HUES64 (cell line): ENCODE measurements around the gene COL8A1.

ENCODE experiments used
- H3K27ac ChIP-seq: 2 replicates; pipeline ENCODE4 v1.7.0; 2013; ENCODE audit warnings: low read depth, low read length, inconsistent platforms
- H3K27me3 ChIP-seq: 2 replicates; pipeline ENCODE4 v1.6.1; 2013; ENCODE audit warnings: mild to moderate bottlenecking, low read length; ENCODE audit not compliant: insufficient read depth
- H3K36me3 ChIP-seq: 2 replicates; pipeline ENCODE4 v1.6.1; 2013; ENCODE audit warnings: mild to moderate bottlenecking, low read length; ENCODE audit not compliant: insufficient read depth
- H3K4me1 ChIP-seq: 2 replicates; pipeline ENCODE4 v1.6.1; 2013; ENCODE audit warnings: mild to moderate bottlenecking, low read length, moderate library complexity; ENCODE audit not compliant: insufficient read depth
- H3K4me3 ChIP-seq: 2 replicates; pipeline ENCODE4 v1.5.1; 2013; ENCODE audit warnings: mild to moderate bottlenecking, low read length, moderate library complexity
- H3K9ac ChIP-seq: 2 replicates; pipeline ENCODE4 v1.6.1; 2013; ENCODE audit warnings: mild to moderate bottlenecking, low read depth, low read length
- H3K9me3 ChIP-seq: 2 replicates; pipeline ENCODE4 v1.6.1; 2013; ENCODE audit warnings: low read depth, low read length; ENCODE audit not compliant: insufficient read depth
- WGBS: fragments of 150-250, 120-280 bp; methylation state at CpG from one replicate; pipeline ENCODE4 v1.1.7; 2013; ENCODE audit warnings: missing lambda C conversion rate; 5-methylcytosine and 5-hydroxymethylcytosine counted together

Gene COL8A1

DNA sequence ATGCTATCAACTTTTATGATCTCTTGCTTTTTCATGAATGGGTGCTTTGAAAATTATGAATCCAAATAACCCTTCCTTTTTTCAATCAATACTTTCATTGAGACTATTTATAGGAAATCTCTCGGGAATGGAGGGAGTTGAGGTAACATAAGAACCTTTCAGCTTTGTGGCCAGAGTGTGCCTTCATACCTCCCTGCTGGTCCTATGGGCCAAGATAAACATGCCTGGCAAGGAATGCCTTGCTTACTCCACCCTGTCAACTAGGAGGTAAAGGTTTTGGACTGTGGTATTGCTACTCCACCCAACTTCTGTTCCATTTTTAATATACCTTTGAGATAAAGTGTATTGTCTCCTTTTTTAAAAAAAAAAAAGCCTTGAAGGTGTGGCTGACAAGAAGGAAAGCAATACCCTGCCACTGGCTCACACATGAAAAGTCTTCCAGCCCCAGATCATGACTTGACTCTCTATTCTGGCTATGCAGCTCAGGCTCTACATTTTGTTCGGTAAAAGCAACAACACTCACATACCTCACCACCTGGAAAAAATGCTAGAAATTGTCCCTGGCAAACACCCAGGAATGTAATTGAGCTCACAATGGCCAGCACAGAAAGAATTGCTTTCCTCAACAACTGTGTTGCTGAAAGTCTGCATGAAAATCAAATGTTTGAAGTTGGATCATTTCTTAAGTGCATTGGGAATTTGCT is 35.8 kb downstream of the COL8A1 start:
- WGBS: 90% methylated on average over 2 of the region's 2 CpGs

DNA sequence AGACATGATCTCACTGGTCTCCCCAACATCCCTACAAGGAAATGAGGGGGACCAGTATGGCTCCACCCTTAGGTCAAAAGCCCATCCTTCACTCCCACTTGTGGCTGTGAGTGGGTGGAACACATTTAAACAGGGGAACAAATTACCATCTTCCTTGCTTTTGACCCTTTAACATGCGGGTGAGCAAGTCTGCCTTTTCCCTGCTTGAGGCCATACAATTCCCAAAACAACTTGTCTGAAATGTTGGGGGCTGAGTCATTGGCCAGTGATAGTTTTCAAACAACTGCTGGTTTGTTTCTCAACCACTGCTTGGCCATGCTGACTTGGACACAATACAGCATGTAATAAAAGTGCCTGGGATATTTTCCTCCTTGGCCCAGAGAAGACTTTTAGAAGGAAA is 39.6 kb downstream of the COL8A1 start:
- 86% methylated on average over 1 of the region's 1 CpG for WGBS

More for the DNA sequence above, 35.8 kb downstream of the COL8A1 start:
- no peaks in the 10 kb centered on the region for H3K9me3 ChIP-seq
- no peak overlapping the region for H3K4me3 ChIP-seq
- H3K27ac ChIP-seq: no peak overlapping the region
- H3K4me1 ChIP-seq: peaks cover 3% of the 10 kb centered on the region; the same call in 1 of the 2 replicates
- H3K36me3 ChIP-seq: no peaks in the 10 kb centered on the region
- H3K27me3 ChIP-seq: no peaks in the 10 kb centered on the region
- no peak overlapping the region for H3K9ac ChIP-seq

DNA sequence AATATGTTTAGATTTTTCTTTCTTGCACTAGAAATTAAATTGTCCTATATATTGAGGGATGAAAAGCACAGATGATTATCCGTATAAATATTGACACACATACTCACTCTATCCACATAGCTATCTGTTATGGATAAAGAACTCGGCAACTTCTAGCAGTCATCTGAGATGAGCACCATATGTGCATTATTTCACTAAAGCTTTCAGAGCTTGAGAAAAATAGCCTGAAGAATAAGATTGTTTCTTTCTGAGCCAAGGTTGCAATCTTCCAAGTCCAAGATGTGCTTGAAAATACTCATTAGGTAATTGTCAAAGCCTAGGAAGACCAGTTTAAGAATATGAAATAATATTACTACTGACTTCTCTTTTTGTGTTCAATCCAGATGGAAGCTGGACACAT is 40.5 kb downstream of the COL8A1 start:
- 100% methylated on average over 1 of the region's 2 CpGs for WGBS

More for the DNA sequence above, 39.6 kb downstream of the COL8A1 start:
- Histone ChIP-seq H3K27me3 (no peaks in the 10 kb centered on the region), H3K9me3 (no peaks in the 10 kb centered on the region), H3K4me3 (no peak overlapping the region), H3K27ac (no peak overlapping the region), H3K4me1 (peaks cover 3% of the 10 kb centered on the region; the same call in 1 of the 2 replicates), H3K9ac (no peak overlapping the region), H3K36me3 (no peaks in the 10 kb centered on the region)

DNA sequence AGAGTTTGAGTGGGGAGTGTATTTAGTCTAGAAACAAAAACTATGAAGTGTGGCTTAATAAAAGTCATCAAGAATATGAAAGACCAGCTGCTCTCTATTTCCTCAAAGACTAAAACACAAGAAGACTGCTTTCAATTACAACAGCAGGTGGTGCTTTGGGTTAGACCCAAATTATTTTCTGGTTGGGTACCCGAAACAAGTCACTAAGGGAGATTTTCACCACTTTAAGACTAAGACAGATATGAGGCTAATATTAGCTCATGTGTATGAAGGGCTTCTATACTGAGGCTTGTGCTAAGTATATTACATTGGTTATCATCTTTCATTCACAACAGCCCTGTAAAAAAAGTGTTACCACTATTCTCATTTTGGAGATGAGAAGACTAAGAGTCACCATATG is 43.1 kb downstream of the COL8A1 start:
- Histone ChIP-seq H3K36me3 (no peaks in the 10 kb centered on the region), H3K4me3 (no peak overlapping the region), H3K27ac (no peak overlapping the region), H3K27me3 (no peaks in the 10 kb centered on the region), H3K9me3 (no peaks in the 10 kb centered on the region), H3K4me1 (peaks cover 3% of the 10 kb centered on the region; the same call in 1 of the 2 replicates), H3K9ac (no peak overlapping the region)
- WGBS: 100% methylated on average over 1 of the region's 1 CpG

More for the DNA sequence above, 40.5 kb downstream of the COL8A1 start:
- Histone ChIP-seq H3K9me3 (no peaks in the 10 kb centered on the region), H3K4me3 (no peak overlapping the region), H3K36me3 (no peaks in the 10 kb centered on the region), H3K9ac (no peak overlapping the region), H3K27me3 (no peaks in the 10 kb centered on the region), H3K4me1 (peaks cover 3% of the 10 kb centered on the region; the same call in 1 of the 2 replicates), H3K27ac (no peak overlapping the region)

DNA sequence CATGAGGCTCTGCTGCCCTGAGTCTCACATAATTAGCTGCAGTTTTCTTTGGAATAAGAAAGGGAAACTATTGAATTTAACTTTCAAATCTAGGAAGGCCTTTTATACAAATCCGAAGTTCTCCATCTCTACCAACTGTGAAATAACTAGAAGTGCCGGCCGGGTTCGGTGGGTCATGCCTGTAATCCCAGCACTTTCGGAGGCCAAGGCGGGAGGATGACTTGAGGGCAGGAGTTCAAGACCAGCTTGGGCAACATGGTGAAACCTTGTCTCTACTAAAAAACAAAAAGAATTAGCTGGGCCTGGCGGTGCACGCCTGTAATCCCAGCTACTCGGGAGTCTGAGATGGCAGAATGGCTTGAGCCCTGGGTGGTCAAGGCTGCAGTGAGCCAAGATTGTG is 43.6 kb downstream of the COL8A1 start:
- H3K36me3 ChIP-seq: no peaks in the 10 kb centered on the region
- no peak overlapping the region for H3K4me3 ChIP-seq
- no peak overlapping the region for H3K27ac ChIP-seq
- H3K9ac ChIP-seq: no peak overlapping the region
- H3K4me1 ChIP-seq: peaks cover 3% of the 10 kb centered on the region; the same call in 1 of the 2 replicates
- no peaks in the 10 kb centered on the region for H3K9me3 ChIP-seq
- WGBS: 93% methylated on average over 9 of the region's 9 CpGs
- H3K27me3 ChIP-seq: no peaks in the 10 kb centered on the region

DNA sequence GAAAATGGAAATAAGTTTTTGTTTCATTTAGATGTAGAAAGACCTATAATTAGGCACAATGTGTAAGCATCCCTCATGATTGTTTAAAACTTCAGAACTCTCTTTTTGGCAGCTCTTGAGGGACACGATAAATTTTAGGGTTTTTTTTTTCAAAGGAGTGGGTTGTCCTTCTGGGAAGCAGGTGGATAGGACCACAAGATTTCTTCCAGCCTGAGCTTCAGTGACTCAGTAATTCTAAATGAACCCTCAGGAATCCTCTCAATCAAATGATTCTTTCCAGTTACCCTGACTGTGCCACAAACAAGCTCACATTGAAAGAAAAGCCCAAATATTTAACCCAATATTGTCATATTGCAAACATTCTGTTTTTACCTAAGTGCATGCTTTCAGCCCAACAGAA is 45.1 kb downstream of the COL8A1 start:
- no peaks in the 10 kb centered on the region for H3K9me3 ChIP-seq
- no peak overlapping the region for H3K27ac ChIP-seq
- no peaks in the 10 kb centered on the region for H3K36me3 ChIP-seq
- H3K4me1 ChIP-seq: peaks cover under 1% of the 10 kb centered on the region; the same call in 1 of the 2 replicates
- no peaks in the 10 kb centered on the region for H3K27me3 ChIP-seq
- no peak overlapping the region for H3K4me3 ChIP-seq
- no peak overlapping the region for H3K9ac ChIP-seq
- WGBS: 100% methylated on average over 1 of the region's 1 CpG

DNA sequence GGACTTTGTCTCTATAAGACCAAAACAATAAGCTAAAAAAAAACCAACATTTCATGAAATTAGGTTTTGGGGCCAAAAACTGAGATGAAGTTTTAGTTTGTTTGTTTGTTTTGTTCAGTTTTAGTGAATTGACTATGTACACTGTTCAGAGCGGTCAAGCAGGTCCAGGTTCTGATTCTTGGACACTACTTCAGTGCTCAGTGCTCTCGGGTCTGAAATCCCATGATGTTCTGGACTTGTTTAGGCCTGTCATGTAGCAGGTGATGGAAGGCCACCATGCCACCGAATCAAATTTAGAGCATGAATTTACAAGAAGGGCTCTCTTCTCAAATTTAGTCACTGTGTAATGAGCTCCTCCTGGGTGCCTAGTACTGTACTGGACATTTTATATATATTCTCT is 45.5 kb downstream of the COL8A1 start:
- WGBS: 98% methylated on average over 3 of the region's 3 CpGs
- Histone ChIP-seq H3K27me3 (no peaks in the 10 kb centered on the region), H3K4me3 (no peak overlapping the region), H3K9ac (no peak overlapping the region), H3K4me1 (no peaks in the 10 kb centered on the region), H3K36me3 (no peaks in the 10 kb centered on the region), H3K27ac (no peak overlapping the region), H3K9me3 (no peaks in the 10 kb centered on the region)

DNA sequence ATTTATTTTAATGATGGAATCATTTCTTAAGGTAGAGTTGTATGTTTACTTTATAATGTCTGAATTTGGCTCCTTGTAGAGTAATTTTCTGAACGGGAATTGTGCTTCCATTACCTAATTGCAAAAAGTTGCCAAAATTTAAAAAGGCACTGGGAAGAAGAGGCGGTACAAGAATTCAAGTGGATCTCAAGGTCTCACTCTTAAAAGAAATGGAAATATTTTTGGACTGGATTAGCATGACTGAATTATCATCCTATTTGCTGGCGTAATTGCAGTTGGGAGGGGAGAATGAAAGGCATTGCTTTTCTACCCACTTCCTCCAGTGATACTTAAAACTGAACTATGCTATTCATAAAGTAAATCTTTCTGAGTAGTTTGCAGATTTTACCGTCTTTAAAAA is 46.2 kb downstream of the COL8A1 start:
- Histone ChIP-seq H3K27me3 (no peaks in the 10 kb centered on the region), H3K36me3 (no peaks in the 10 kb centered on the region), H3K9me3 (no peaks in the 10 kb centered on the region), H3K27ac (no peak overlapping the region), H3K4me3 (no peak overlapping the region), H3K9ac (no peak overlapping the region), H3K4me1 (no peaks in the 10 kb centered on the region)
- WGBS: 90% methylated on average over 2 of the region's 4 CpGs

DNA sequence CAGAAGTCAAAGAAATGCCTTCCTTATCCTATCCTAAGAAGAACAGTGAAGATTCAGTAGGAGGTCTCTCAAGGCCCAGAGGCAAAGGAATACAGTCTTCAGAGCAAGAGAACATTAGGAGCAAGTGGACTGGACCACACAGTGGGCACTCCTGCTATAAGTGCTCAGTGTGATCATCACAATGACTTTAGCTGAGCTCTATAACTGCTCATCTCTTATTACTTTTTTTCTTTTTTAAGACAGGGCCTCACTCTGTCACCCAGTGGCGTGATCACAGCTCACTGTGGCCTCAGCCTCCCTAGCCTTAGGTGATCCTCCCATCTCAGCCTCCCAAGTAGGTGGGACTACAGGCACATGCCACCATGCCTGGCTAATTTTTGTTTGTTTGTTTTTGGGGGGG is 48.1 kb downstream of the COL8A1 start:
- no peaks in the 10 kb centered on the region for H3K36me3 ChIP-seq
- no peak overlapping the region for H3K27ac ChIP-seq
- no peak overlapping the region for H3K9ac ChIP-seq
- H3K9me3 ChIP-seq: no peaks in the 10 kb centered on the region
- 96% methylated on average over 1 of the region's 1 CpG for WGBS
- H3K4me1 ChIP-seq: peaks cover 7% of the 10 kb centered on the region
- H3K27me3 ChIP-seq: no peaks in the 10 kb centered on the region
- no peak overlapping the region for H3K4me3 ChIP-seq

DNA sequence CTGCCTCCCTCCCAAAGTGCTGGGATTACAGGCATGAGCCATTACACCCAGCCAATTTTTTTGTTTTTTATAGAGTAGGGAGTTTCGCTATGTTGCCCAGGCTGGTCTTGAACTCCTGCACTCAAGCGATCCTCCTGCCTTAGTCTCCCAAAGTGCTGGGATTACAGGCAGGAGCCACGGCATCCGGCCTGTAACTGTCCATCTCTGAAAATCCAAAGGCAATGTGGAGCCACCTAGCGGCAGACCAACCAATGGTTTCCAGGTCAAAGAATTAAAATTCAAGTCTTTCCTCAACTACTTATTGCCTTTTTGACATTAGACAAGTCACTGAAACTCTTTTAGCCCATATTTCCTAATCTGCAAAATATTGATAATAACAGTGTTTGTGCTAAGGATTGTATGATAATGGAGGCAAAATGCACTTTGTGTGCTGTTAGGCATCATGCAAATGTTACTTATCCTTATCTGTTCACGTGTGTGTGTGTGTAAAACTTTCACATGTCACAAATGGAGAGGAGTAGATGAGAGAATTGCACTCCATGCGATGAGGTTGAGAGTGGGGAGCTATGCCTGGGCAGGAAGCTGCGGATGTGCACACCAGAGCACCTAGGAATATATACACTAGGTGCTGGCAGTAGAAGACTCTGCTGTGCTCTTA is 48.7 kb downstream of the COL8A1 start:
- no peaks in the 10 kb centered on the region for H3K9me3 ChIP-seq
- WGBS: 68% methylated on average over 8 of the region's 8 CpGs
- H3K4me3 ChIP-seq: no peak overlapping the region
- peaks cover 7% of the 10 kb centered on the region for H3K4me1 ChIP-seq
- H3K27ac ChIP-seq: no peak overlapping the region
- H3K27me3 ChIP-seq: no peaks in the 10 kb centered on the region
- H3K9ac ChIP-seq: no peak overlapping the region
- H3K36me3 ChIP-seq: no peaks in the 10 kb centered on the region

DNA sequence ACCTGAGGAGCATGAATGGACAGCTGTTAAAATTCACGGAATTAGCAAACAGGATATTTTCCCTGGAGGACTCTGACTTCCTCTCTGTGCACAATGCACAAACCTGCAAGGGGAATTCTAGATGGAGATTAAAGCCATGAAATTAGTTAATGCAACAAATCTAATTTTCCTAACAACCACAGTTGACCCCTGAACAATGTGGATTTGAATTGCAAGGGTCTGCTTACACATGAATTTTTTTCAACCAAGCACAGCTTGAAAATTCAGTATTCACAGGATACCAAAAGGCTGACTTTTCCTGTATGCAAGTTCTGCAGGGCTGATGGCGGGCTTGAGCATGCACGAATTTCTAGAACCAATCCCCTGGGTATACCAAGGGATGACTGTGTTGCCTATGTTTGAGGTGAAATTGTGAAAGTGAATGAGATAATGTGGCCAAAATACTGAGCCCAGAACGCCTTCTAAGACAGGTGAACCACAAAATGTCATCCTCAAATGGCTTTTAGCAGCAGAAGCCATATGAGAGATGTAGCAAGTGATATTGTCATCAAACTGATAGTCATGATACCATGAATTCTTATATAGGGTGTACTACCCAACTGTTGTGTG is 52.5 kb downstream of the COL8A1 start:
- H3K4me3 ChIP-seq: no peak overlapping the region
- no peaks in the 10 kb centered on the region for H3K36me3 ChIP-seq
- H3K27me3 ChIP-seq: no peaks in the 10 kb centered on the region
- H3K9me3 ChIP-seq: no peaks in the 10 kb centered on the region
- no peak overlapping the region for H3K27ac ChIP-seq
- peaks cover 7% of the 10 kb centered on the region for H3K4me1 ChIP-seq
- WGBS: 86% methylated on average over 4 of the region's 4 CpGs
- H3K9ac ChIP-seq: no peak overlapping the region
